HG02852 (cell line): ENCODE data around the gene PLEKHA8.

ENCODE experiments used
- ATAC-seq: cut with Tn5 transposase; IDR thresholded peaks from one replicate; pipeline ENCODE4 v1.9.1; 2021; ENCODE audit warnings: mild to moderate bottlenecking, moderate library complexity; ENCODE audit not compliant: unreplicated experiment

Gene PLEKHA8

GRCh38 chr7:30028216-30028748, at the start of gene PLEKHA8:
PLEKHA8 (plus strand) TSS chr7:30028412; CDS start chr7:30028763, 351 bp downstream.
- ATAC-seq, result peak; percentile 54

- no peak for ATAC-seq
These were observed 48.1 kb upstream of the PLEKHA8 start for GRCh38 chr7:29980151-29980550.

- no peak for ATAC-seq
These were observed 41.1 kb upstream of the PLEKHA8 start for GRCh38 chr7:29987083-29987482.

GRCh38 chr7:29987811-29988317, 40.3 kb upstream of the PLEKHA8 start:
- no peak for ATAC-seq

- ATAC-seq, result peak; percentile 32
These were observed 39.6 kb upstream of the PLEKHA8 start for GRCh38 chr7:29988424-29989256.

- ATAC-seq, result peak; percentile 36
These were observed 38.8 kb upstream of the PLEKHA8 start, which contains the start of gene SCRN1 for GRCh38 chr7:29989257-29989995. SCRN1 (minus strand) TSS chr7:29989801; CDS start chr7:29969067, 20,734 bp downstream.

- ATAC-seq, result no peak
These were observed 37.3 kb upstream of the PLEKHA8 start for GRCh38 chr7:29990931-29991330.

GRCh38 chr7:29991937-29992336, 36.3 kb upstream of the PLEKHA8 start:
- ATAC-seq, result no peak

- ATAC-seq, result no peak
These were observed 35.1 kb upstream of the PLEKHA8 start for GRCh38 chr7:29993140-29993539.

GRCh38 chr7:29995652-29996051, 32.6 kb upstream of the PLEKHA8 start:
- ATAC-seq, result no peak

GRCh38 chr7:29996321-29996720, 31.9 kb upstream of the PLEKHA8 start:
- no peak for ATAC-seq

- no peak for ATAC-seq
These were observed 29.7 kb upstream of the PLEKHA8 start for GRCh38 chr7:29998489-29998888.

GRCh38 chr7:30001998-30002397, 26.2 kb upstream of the PLEKHA8 start:
- ATAC-seq, result no peak

GRCh38 chr7:30003098-30003497, 25.1 kb upstream of the PLEKHA8 start:
- no peak for ATAC-seq

- no peak for ATAC-seq
These were observed 22.7 kb upstream of the PLEKHA8 start for GRCh38 chr7:30005464-30005863.

- no peak for ATAC-seq
These were observed 18.2 kb upstream of the PLEKHA8 start for GRCh38 chr7:30010021-30010420.

- no peak for ATAC-seq
These were observed 15.5 kb upstream of the PLEKHA8 start for GRCh38 chr7:30012757-30013156.

- no peak for ATAC-seq
These were observed 9.8 kb upstream of the PLEKHA8 start for GRCh38 chr7:30018451-30018850.

GRCh38 chr7:30019387-30019786, 8.8 kb upstream of the PLEKHA8 start:
- ATAC-seq, result no peak

GRCh38 chr7:30019960-30020359, 8.3 kb upstream of the PLEKHA8 start:
- ATAC-seq, result no peak

GRCh38 chr7:30020535-30020934, 7.7 kb upstream of the PLEKHA8 start:
- ATAC-seq, result no peak
